Erythroblast (primary cell): ENCODE results near the gene MAP3K21.

Source experiments
- DNase-seq, 2 experiments: peaks; one replicate each; lab custom pipeline; 2025; lab: John Stamatoyannopoulos, UW
- GATA1 ChIP-seq: IDR thresholded peaks from 2 replicates; pipeline ENCODE4 v1.6.1; 2011; ENCODE audit warnings: low read depth, mild to moderate bottlenecking, control low read depth, low read length, moderate library complexity
- POLR2A ChIP-seq: IDR thresholded peaks from 2 replicates; pipeline ENCODE4 v1.6.1; 2011; ENCODE audit warnings: mild to moderate bottlenecking, low read length

MAP3K21 gene

GRCh38 chr1:233334092-233334491 lies 6.6 kb downstream of the MAP3K21 start:
- no peak for DNase-seq
- TF ChIP-seq POLR2A (no peak), GATA1 (no peak)

GRCh38 chr1:233336554-233337456 lies 9.3 kb downstream of the MAP3K21 start:
- DNase-seq, result no peak
- TF ChIP-seq GATA1, result no peak
- TF ChIP-seq POLR2A, result no peak

- no peak for DNase-seq
- TF ChIP-seq GATA1, result no peak
- TF ChIP-seq POLR2A, result no peak
Observed at GRCh38 chr1:233337505-233337904, 10.0 kb downstream of the MAP3K21 start.

- no peak for TF ChIP-seq GATA1
- TF ChIP-seq POLR2A, result no peak
Observed at GRCh38 chr1:233338102-233338501, 10.6 kb downstream of the MAP3K21 start.

GRCh38 chr1:233340031-233340555 lies 12.6 kb downstream of the MAP3K21 start:
- no peak for DNase-seq
- no peak for TF ChIP-seq POLR2A
- TF ChIP-seq GATA1, result no peak

More at GRCh38 chr1:233338102-233338501, 10.6 kb downstream of the MAP3K21 start:
- no peak for DNase-seq

GRCh38 chr1:233340966-233341516 lies 13.5 kb downstream of the MAP3K21 start:
- no peak for DNase-seq
- TF ChIP-seq POLR2A (no peak), GATA1 (no peak)

GRCh38 chr1:233342086-233342485 lies 14.6 kb downstream of the MAP3K21 start:
- no peak for TF ChIP-seq POLR2A
- TF ChIP-seq GATA1, result no peak
- no peak for DNase-seq

GRCh38 chr1:233343262-233343661 lies 15.7 kb downstream of the MAP3K21 start:
- DNase-seq, result no peak
- no peak for TF ChIP-seq POLR2A
- TF ChIP-seq GATA1, result no peak

- TF ChIP-seq POLR2A (no peak), GATA1 (no peak)
- DNase-seq, result no peak
Observed at GRCh38 chr1:233347338-233347737, 19.8 kb downstream of the MAP3K21 start.

- TF ChIP-seq GATA1 (no peak), POLR2A (no peak)
- DNase-seq, result no peak
Observed at GRCh38 chr1:233349137-233349536, 21.6 kb downstream of the MAP3K21 start.

- TF ChIP-seq GATA1 (no peak), POLR2A (no peak)
- DNase-seq, result no peak
Observed at GRCh38 chr1:233354983-233355382, 27.5 kb downstream of the MAP3K21 start.

- TF ChIP-seq GATA1 (no peak), POLR2A (no peak)
- DNase-seq, result no peak
Observed at GRCh38 chr1:233355841-233356704, 28.5 kb downstream of the MAP3K21 start.

GRCh38 chr1:233356705-233356987 lies 29.1 kb downstream of the MAP3K21 start:
- no peak for DNase-seq
- TF ChIP-seq POLR2A (no peak), GATA1 (no peak)

GRCh38 chr1:233357595-233358397 lies 30.3 kb downstream of the MAP3K21 start:
- TF ChIP-seq GATA1, result no peak
- DNase-seq, result no peak
